Posterior cingulate gyrus (tissue), 11 donors: ENCODE measurements around the gene DOHH.
"Not testable (repeated sequence)": the region's sequence is repeated elsewhere in the genome, so short reads cannot be mapped to it uniquely, and the experiment has no call there.

Experiments
- DNase-seq, 10 donors: peaks; one replicate each; pipeline versions ENCODE4 v3.0.0 to v3.0.0-alpha.2; 2020 to 2021; ENCODE audit warnings: mixed read lengths in 3 of 10
- intact Hi-C: fragments of 100-400 bp; cut with DNase I; formaldehyde crosslinking; loops from one replicate; pipeline ENCODE4 v1.15.1; 2023

The DOHH gene

GRCh38 chr19:3535563-3535965 lies 35.1 kb upstream of the DOHH start:
- peak in 1 of 10 donors; percentile 73 for DNase-seq

DNA sequence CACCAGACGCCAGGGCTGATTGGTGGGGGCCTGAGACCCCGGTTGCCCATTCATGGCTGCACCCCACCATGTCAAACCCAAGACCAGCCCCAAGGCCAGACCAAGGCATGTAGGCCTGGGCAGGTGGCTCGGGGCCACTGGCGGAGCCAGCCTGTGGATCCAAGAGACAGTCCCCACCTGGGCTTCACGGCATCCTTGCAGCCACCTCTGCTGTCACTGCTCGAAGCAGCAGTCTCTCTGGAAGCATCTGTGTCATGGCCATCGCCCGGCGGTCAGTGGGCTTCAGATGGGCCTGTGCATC lies 34.7 kb upstream of the DOHH start:
- DNase-seq: no peak
- intact Hi-C loops: no loop called here

More at GRCh38 chr19:3535563-3535965, 35.1 kb upstream of the DOHH start:
- intact Hi-C loops: no loop called here

DNA sequence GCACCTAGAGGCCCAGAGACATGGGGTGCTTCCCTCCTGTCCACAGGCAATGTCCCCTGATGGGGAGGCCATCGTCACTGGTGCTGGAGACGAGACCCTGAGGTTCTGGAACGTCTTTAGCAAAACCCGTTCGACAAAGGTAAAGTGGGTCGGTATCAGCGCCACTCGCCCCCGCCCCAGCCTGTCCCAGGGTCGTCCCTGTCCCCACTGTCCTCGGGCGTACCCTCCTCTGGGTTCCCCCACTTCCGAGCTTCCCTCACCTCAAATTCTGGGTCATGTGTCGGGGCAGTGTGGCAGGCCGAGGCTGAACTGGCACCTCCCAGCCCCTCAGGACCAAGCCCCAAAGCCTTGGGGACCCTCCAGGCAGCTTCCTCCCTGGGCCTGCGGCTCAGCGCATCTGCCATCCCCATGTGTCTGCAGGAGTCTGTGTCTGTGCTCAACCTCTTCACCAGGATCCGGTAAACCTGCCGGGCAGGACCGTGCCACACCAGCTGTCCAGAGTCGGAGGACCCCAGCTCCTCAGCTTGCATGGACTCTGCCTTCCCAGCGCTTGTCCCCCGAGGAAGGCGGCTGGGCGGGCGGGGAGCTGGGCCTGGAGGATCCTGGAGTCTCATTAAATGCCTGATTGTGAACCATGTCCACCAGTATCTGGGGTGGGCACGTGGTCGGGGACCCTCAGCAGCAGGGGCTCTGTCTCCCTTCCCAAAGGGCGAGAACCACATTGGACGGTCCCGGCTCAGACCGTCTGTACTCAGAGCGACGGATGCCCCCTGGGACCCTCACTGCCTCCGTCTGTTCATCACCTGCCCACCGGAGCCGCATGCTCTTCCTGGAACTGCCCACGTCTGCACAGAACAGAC lies 34.1 kb upstream of the DOHH start:
- DNase-seq: peak in 1 of 10 donors; percentile 76
- intact Hi-C loops: no loop called here

GRCh38 chr19:3533563-3534216 lies 33.2 kb upstream of the DOHH start:
- no peak for DNase-seq

DNA sequence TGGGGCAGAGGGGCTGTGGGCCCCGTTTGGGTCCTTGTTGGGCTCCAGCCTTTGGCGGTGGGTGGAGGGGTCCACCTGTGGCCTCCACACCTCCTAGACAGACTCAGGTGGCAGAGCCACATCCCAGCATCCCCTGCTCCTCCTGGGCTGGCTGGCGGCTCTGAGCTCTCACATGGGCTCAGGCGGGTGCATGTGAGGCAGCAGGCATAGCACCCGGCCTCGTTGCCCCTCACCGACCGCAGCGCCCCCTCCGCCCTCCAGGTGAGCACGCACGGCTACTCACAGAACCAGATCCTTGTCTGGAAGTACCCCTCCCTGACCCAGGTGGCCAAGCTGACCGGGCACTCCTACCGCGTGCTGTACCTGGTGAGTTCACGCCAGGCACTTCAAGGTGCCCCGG lies 32.6 kb upstream of the DOHH start:
- DNase-seq: no peak
- intact Hi-C loops: no loop called here

More at GRCh38 chr19:3533563-3534216, 33.2 kb upstream of the DOHH start:
- intact Hi-C loops: no loop called here

DNA sequence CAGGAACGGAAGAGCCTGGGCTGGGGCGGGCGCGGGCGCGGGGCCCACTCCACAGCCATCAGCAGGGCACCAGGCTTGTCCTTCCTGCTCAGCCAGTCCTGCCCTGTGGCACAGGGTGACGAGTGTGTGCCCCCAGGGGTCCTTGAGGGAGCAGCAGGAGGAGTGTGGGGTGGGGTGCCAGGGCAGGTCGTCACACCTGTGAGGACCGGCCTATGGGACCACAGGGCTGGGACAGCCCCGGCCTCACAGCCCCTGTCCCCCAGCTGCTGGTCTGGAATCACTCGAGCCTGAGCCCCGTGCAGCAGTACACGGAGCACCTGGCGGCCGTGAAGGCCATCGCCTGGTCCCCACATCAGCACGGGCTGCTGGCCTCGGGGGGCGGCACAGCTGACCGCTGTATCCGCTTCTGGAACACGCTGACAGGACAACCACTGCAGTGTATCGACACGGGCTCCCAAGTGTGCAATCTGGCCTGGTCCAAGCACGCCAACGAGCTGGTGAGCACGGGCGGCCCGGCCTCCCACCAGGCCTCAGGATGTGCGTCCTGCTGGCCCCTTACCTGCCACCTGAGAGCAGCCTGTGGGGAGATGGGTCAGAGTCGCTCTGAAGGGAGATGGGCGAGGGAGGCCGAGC lies 31.8 kb upstream of the DOHH start:
- intact Hi-C loops: no loop called here
- DNase-seq: no peak

DNA sequence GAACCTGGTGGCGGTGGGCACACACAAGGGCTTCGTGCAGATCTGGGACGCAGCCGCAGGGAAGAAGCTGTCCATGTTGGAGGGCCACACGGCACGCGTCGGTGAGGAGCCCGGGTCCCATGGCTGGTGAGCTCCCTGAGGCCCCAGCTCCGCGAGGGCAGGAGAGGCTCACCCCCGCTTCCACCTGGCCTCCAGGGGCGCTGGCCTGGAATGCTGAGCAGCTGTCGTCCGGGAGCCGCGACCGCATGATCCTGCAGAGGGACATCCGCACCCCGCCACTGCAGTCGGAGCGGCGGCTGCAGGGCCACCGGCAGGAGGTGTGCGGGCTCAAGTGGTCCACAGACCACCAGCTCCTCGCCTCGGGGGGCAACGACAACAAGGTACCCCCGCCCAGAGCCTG lies 31.2 kb upstream of the DOHH start:
- no peak for DNase-seq
- intact Hi-C loops: no loop called here

GRCh38 chr19:3530389-3530788 lies 29.9 kb upstream of the DOHH start:
- intact Hi-C loops: no loop called here

DNA sequence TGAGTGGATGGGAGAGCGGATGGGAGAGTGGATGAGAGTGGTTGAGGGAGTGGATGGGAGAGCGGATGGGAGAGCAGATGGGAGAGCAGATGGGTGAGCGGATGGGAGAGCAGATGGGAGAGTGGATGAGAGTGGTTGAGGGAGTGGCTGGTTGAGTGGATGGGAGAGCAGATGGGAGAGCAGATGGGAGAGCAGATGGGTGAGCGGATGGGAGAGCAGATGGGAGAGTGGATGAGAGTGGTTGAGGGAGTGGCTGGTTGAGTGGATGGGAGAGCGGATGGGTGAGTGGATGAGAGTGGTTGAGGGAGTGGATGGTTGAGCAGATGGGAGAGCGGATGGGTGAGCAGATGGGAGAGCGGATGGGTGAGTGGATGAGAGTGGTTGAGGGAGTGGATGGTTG lies 28.8 kb upstream of the DOHH start:
- DNase-seq, intact Hi-C loops: not testable (repeated sequence)

More at GRCh38 chr19:3530389-3530788, 29.9 kb upstream of the DOHH start:
- DNase-seq: no peak

DNA sequence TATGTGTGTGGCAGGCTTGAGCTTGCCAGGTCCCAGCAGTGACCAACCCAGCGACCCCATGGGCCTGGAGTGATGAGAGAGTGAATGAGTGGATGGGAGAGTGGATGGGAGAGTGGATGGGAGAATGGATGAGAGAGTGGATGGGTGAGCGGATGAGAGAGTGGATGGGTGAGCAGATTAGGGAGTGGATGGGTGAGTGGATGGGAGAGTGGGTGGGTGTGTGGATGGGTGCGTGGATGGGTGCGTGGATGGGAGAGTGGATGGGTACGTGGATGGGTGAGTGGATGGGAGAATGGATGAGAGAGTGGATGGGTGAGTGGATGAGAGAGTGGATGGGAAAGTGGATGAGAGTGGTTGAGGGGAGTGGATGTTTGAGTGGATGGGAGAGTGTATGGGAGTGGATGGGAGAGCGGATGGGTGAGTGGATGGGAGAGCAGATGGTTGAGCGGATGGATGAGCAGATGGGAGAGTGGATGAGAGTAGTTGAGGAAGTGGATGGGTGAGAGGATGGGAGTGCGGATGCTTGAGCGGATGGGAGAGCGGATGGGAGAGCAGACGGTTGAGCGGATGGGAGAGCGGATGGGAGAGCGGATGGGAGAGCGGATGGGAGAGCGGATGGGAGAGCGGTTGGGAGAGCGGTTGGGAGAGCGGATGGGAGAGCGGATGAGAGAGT lies 28.2 kb upstream of the DOHH start:
- DNase-seq: no peak
- intact Hi-C loops: no loop called here

- peak in 1 of 10 donors; percentile 62 for DNase-seq
- intact Hi-C loops: no loop called here
Observed at GRCh38 chr19:3528080-3528479, 27.6 kb upstream of the DOHH start.

DNA sequence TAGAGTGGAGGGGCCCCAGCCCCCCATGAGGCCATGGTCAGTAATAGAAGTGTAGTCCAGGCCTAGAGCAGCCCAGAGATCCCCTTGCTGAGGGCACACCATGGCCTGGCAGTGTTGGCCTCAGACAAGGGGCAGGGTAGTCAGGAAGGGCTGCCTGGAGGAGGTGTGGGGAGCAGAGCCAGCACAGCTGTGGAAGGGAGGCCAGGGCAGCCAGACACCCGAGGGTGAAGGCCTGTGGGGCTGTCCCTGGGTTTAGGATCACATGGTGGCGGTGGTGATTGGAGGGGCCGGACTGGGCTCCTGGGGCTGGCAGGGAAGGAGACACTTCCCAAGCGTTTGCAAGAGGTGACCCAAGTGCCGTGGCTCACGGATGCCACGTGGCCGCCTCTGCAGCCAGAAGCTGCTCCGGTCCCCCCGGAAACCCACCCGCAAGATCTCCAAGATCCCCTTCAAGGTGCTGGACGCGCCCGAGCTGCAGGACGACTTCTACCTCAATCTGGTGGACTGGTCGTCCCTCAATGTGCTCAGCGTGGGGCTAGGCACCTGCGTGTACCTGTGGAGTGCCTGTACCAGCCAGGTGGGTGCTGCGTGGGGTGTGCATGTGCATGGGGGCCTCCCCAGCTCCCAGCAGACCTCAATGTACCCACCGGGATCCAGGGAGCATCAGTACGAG lies 26.9 kb upstream of the DOHH start:
- peak in 1 of 10 donors; percentile 75 for DNase-seq
- intact Hi-C loops: no loop called here

- intact Hi-C loops: no loop called here
- DNase-seq: peak in 1 of 10 donors; percentile 59
Observed at GRCh38 chr19:3526507-3527237, 26.2 kb upstream of the DOHH start.

GRCh38 chr19:3524904-3525451 lies 24.5 kb upstream of the DOHH start:
- intact Hi-C loops: no loop called here
- DNase-seq: no peak

DNA sequence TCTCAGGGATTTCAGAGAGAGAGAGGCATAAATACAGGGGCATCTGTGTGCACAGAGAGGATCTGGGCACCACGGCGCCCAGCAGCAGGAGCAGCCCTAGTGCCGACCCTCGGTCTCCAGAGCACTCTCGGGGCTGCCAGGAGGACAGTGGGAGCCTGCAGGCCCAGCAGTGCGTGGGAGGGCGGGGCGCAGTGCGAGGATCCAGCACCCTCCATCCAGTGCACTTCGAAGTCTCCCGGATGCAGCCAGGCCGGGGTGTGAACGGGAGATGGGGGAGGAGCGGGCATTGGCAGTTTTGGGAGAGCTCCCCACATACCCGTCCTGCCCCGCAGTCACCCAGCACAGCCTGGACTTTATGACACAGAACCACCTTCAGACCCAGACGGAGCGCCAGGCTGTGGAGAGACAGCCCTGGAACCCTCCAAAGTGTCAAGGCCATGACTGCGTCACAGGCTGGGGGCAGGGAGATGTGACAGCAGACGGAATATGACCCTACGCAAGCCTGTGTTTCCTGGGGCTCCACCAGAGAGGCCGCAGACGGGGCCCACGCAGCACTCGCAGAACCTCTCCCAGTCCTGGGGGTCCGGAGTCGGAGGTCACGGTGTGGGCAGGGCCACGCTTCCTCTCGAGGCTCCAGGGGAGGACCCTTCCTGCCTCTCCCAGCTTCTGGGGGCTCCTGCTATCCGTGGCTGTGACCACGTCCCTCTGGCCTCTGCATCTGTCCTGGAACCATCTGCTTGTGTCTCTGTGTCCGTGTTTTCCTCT lies 23.8 kb upstream of the DOHH start:
- intact Hi-C loops: no loop called here

DNA sequence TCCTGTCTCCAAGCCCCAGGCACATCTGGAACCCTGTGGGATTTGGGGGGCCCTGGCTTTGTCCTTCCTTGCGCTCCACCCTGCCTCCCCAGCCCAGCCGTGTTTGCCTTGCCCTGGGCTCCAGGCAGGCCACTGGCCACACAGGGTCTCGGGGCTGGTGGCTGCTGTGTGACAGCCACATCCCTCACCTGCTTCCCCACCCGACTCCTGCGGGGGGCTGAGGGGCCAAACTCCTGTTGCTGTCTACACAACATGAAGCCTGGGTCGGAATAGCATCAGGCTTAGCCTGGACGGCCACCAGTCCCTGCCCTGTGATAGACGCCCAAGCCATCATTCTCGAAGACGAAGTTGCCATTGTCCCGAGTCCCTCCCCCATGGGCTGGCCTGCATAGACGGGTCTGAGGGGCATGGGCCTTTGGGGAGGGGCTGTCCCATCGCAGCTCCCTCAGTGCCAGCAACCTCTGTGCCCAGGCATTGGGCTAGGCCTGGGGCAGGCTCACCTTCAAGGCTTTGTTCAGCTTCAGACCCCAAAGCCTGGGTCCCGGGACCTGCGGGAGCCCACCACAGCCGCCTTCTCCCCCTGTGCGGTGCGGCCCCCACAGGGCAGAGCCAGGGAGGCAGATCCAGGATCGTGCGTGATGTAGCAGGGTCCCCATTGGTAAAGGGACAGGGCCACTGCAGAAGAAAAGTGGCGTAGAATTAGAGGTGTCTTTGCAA lies 23.0 kb upstream of the DOHH start:
- no peak for DNase-seq
- intact Hi-C loops: no loop called here

More for the DNA sequence above, 23.8 kb upstream of the DOHH start:
- peak in 1 of 10 donors; percentile 72 for DNase-seq

- intact Hi-C loops: no loop called here
- peak in 1 of 10 donors; percentile 60 for DNase-seq
Observed at GRCh38 chr19:3522421-3523360, 22.2 kb upstream of the DOHH start.
